GM12874 (cell line): ENCODE results near the gene PKN3.

ENCODE experiments used
- CTCF ChIP-seq: IDR thresholded peaks from 2 replicates; pipeline ENCODE4 v1.5.1; 2011; ENCODE audit warnings: low read depth, mild to moderate bottlenecking, control low read depth, low read length, moderate library complexity; ENCODE audit not compliant: insufficient read depth

The PKN3 gene

GRCh38 chr9:128702445-128702948, at the start of gene PKN3:
PKN3 (plus strand) TSS chr9:128702503; CDS start chr9:128702916, 413 bp downstream.
- peak; percentile 93 for TF ChIP-seq CTCF

GRCh38 chr9:128653908-128654307, 48.4 kb upstream of the PKN3 start:
- no peak for TF ChIP-seq CTCF

- no peak for TF ChIP-seq CTCF
Measured at GRCh38 chr9:128654481-128654880, 47.8 kb upstream of the PKN3 start.

GRCh38 chr9:128656416-128657343, 45.6 kb upstream of the PKN3 start, which contains the start of gene DYNC2I2:
DYNC2I2 (minus strand) TSS chr9:128656847; CDS start chr9:128656726, 121 bp downstream.
- no peak for TF ChIP-seq CTCF

GRCh38 chr9:128657344-128657704, 45.0 kb upstream of the PKN3 start:
- TF ChIP-seq CTCF = no peak

GRCh38 chr9:128657796-128658195, 44.5 kb upstream of the PKN3 start:
- no peak for TF ChIP-seq CTCF

- no peak for TF ChIP-seq CTCF
Measured at GRCh38 chr9:128669786-128670185, 32.5 kb upstream of the PKN3 start.
